ENCODE results near the gene NTNG1. TPM values are rescaled to one million over a fixed set of nuclear protein-coding genes. Genes with fewer than 3 reads are reported as not detected.

The NTNG1 gene
- total RNA-seq, 1 experiment from 2014 or later = not detected

DNA sequence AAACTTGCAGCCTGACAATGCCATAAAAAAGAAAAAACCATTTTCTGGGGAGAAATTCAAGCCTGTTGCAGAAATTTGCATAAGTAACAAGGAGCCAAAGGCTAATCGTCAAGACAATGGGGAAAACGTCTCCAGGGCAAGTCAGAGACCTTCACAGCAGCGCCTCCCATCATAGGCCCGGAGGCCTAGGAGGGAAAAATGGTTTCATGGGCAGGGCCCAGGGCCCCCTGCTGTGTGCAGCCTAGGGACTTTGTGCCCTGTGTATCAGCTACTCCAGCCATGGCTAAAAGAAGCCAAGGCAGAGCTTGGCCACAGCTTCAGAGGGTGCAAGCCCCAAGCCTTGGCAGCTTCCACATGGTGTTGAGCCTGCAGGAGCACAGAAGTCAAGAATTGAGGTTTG lies 369.5 kb downstream of the NTNG1 start:
- Histone ChIP-seq H3K9me2 (replicated peaks; ENCODE audit: insufficient read depth, low read length) (no peaks in the 10 kb centered on the region), H4K20me1 (ENCODE audit: insufficient read depth, low read depth, low read length) (no peaks in the 10 kb centered on the region), H3K36me3 (ENCODE audit: insufficient read depth, low read length) (no peaks in the 10 kb centered on the region), H3K4me1 (ENCODE audit: low read length) (no peaks in the 10 kb centered on the region), H3K4me2 (ENCODE audit: low read depth, low read length, poor library complexity, severe bottlenecking) (no peak overlapping the region), H3K27ac (ENCODE audit: low read length) (no peak overlapping the region), H2AFZ (ENCODE audit: low read length) (no peak overlapping the region), H3K79me2 (ENCODE audit: low read length) (no peaks in the 10 kb centered on the region), H3K9ac (ENCODE audit: low read length) (no peak overlapping the region), H3K9me3 (ENCODE audit: low read length) (no peaks in the 10 kb centered on the region), H3K27me3 (ENCODE audit: low read length) (no peaks in the 10 kb centered on the region), H3K4me3 (ENCODE audit: low read length) (no peak overlapping the region)
- DNase-seq = no peak

DNA sequence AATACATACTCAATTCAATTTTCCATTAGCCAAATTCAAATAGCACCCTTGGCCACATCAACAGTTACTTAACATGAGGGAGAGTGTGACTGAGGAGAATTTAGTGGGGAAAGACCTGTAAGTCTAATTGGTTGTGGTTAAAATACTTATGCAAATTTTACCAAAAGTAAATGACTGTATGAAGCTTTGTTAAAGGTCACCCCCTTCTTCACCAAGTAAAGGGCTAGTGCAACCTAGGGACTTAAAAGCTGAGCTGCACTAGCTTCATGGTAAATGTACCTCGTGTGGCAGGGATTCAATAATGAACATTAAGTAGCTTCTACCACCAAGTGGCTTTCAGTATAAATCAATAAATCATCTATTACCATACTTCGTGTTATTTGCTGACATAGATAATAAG lies 372.0 kb downstream of the NTNG1 start:
- no peaks in the 10 kb centered on the region for H3K4me1 ChIP-seq (ENCODE audit: low read length)
- H3K27me3 ChIP-seq (ENCODE audit: low read length) = no peaks in the 10 kb centered on the region
- H4K20me1 ChIP-seq (ENCODE audit: insufficient read depth, low read depth, low read length) = no peaks in the 10 kb centered on the region
- no peak overlapping the region for H3K27ac ChIP-seq (ENCODE audit: low read length)
- H3K9ac ChIP-seq (ENCODE audit: low read length) = no peak overlapping the region
- no peaks in the 10 kb centered on the region for H3K9me3 ChIP-seq (ENCODE audit: low read length)
- H3K9me2 ChIP-seq (replicated peaks; ENCODE audit: insufficient read depth, low read length) = no peaks in the 10 kb centered on the region
- H3K36me3 ChIP-seq (ENCODE audit: insufficient read depth, low read length) = no peaks in the 10 kb centered on the region
- no peak overlapping the region for H2AFZ ChIP-seq (ENCODE audit: low read length)
- no peak overlapping the region for H3K4me3 ChIP-seq (ENCODE audit: low read length)
- H3K4me2 ChIP-seq (ENCODE audit: low read depth, low read length, poor library complexity, severe bottlenecking) = no peak overlapping the region
- no peak for DNase-seq
- no peaks in the 10 kb centered on the region for H3K79me2 ChIP-seq (ENCODE audit: low read length)

- Histone ChIP-seq H3K27me3 (ENCODE audit: low read length) (no peaks in the 10 kb centered on the region), H3K9me3 (ENCODE audit: low read length) (no peaks in the 10 kb centered on the region), H3K36me3 (ENCODE audit: insufficient read depth, low read length) (no peaks in the 10 kb centered on the region), H3K27ac (ENCODE audit: low read length) (no peak overlapping the region), H3K4me1 (ENCODE audit: low read length) (no peaks in the 10 kb centered on the region), H3K4me2 (ENCODE audit: low read depth, low read length, poor library complexity, severe bottlenecking) (no peak overlapping the region), H3K9ac (ENCODE audit: low read length) (no peak overlapping the region), H3K9me2 (replicated peaks; ENCODE audit: insufficient read depth, low read length) (no peaks in the 10 kb centered on the region), H3K4me3 (ENCODE audit: low read length) (no peak overlapping the region), H3K79me2 (ENCODE audit: low read length) (no peaks in the 10 kb centered on the region), H4K20me1 (ENCODE audit: insufficient read depth, low read depth, low read length) (no peaks in the 10 kb centered on the region), H2AFZ (ENCODE audit: low read length) (no peak overlapping the region)
- DNase-seq = no peak
Observed at GRCh38 chr1:107514841-107515240, 374.0 kb downstream of the NTNG1 start.

GRCh38 chr1:107515702-107516101 lies 374.9 kb downstream of the NTNG1 start:
- Histone ChIP-seq H3K4me1 (ENCODE audit: low read length) (no peaks in the 10 kb centered on the region), H3K4me3 (ENCODE audit: low read length) (no peak overlapping the region), H2AFZ (ENCODE audit: low read length) (no peak overlapping the region), H3K27ac (ENCODE audit: low read length) (no peak overlapping the region), H3K79me2 (ENCODE audit: low read length) (no peaks in the 10 kb centered on the region), H3K9ac (ENCODE audit: low read length) (no peak overlapping the region), H3K4me2 (ENCODE audit: low read depth, low read length, poor library complexity, severe bottlenecking) (no peak overlapping the region), H3K9me3 (ENCODE audit: low read length) (no peaks in the 10 kb centered on the region), H4K20me1 (ENCODE audit: insufficient read depth, low read depth, low read length) (no peaks in the 10 kb centered on the region), H3K9me2 (replicated peaks; ENCODE audit: insufficient read depth, low read length) (no peaks in the 10 kb centered on the region), H3K27me3 (ENCODE audit: low read length) (no peaks in the 10 kb centered on the region), H3K36me3 (ENCODE audit: insufficient read depth, low read length) (no peaks in the 10 kb centered on the region)
- DNase-seq = no peak

DNA sequence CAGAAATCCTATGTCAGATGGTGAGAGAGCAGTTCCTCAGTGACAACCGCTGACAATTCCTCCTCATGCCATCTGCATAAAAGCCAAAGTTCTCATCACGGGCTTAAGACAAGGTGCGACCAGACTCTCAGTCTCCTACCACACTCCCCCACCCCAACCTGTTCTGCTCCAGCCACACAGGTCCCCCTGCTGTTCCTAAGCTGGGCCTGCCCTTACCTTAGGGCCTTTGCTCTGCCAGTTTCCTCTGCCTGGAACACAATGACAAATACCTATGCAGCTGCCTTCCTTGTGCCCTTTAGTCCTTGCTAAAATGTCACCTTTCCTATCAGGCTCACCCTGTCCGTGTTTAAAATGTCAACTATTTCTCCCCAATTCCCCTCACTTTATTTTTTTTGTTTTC lies 382.2 kb downstream of the NTNG1 start:
- H3K4me1 ChIP-seq (ENCODE audit: low read length) = no peaks in the 10 kb centered on the region
- no peak overlapping the region for H3K4me3 ChIP-seq (ENCODE audit: low read length)
- H3K79me2 ChIP-seq (ENCODE audit: low read length) = no peaks in the 10 kb centered on the region
- no peak overlapping the region for H3K9ac ChIP-seq (ENCODE audit: low read length)
- H3K27ac ChIP-seq (ENCODE audit: low read length) = no peak overlapping the region
- no peaks in the 10 kb centered on the region for H3K9me3 ChIP-seq (ENCODE audit: low read length)
- DNase-seq = no peak
- no peak overlapping the region for H2AFZ ChIP-seq (ENCODE audit: low read length)
- no peaks in the 10 kb centered on the region for H4K20me1 ChIP-seq (ENCODE audit: insufficient read depth, low read depth, low read length)
- no peaks in the 10 kb centered on the region for H3K36me3 ChIP-seq (ENCODE audit: insufficient read depth, low read length)
- H3K9me2 ChIP-seq (replicated peaks; ENCODE audit: insufficient read depth, low read length) = no peaks in the 10 kb centered on the region
- H3K4me2 ChIP-seq (ENCODE audit: low read depth, low read length, poor library complexity, severe bottlenecking) = no peak overlapping the region
- no peaks in the 10 kb centered on the region for H3K27me3 ChIP-seq (ENCODE audit: low read length)

DNA sequence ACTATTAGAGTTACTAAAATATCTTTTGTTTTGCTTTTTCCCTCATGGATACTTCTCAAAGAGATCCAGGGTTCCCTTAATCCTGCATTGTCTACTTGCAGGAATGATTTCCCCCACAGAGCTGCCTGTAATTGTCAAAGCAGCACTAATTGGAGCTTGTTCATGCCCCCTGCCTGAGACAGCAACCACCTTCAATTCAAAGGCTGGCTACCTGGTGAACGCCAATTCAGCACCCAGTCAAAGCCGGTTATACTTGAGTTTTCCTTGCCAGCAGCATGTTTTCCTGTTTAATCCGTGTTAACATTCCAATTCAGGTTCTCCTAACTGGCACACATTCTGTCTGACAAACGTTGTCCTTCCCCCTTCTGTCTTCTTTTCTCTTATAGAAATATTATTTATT lies 382.9 kb downstream of the NTNG1 start:
- no peak overlapping the region for H3K4me2 ChIP-seq (ENCODE audit: low read depth, low read length, poor library complexity, severe bottlenecking)
- H3K9me2 ChIP-seq (replicated peaks; ENCODE audit: insufficient read depth, low read length) = no peaks in the 10 kb centered on the region
- H2AFZ ChIP-seq (ENCODE audit: low read length) = no peak overlapping the region
- no peak for DNase-seq
- H3K9ac ChIP-seq (ENCODE audit: low read length) = no peak overlapping the region
- H3K4me3 ChIP-seq (ENCODE audit: low read length) = no peak overlapping the region
- no peaks in the 10 kb centered on the region for H3K27me3 ChIP-seq (ENCODE audit: low read length)
- H4K20me1 ChIP-seq (ENCODE audit: insufficient read depth, low read depth, low read length) = no peaks in the 10 kb centered on the region
- H3K9me3 ChIP-seq (ENCODE audit: low read length) = no peaks in the 10 kb centered on the region
- no peak overlapping the region for H3K27ac ChIP-seq (ENCODE audit: low read length)
- no peaks in the 10 kb centered on the region for H3K36me3 ChIP-seq (ENCODE audit: insufficient read depth, low read length)
- H3K4me1 ChIP-seq (ENCODE audit: low read length) = no peaks in the 10 kb centered on the region
- no peaks in the 10 kb centered on the region for H3K79me2 ChIP-seq (ENCODE audit: low read length)

DNA sequence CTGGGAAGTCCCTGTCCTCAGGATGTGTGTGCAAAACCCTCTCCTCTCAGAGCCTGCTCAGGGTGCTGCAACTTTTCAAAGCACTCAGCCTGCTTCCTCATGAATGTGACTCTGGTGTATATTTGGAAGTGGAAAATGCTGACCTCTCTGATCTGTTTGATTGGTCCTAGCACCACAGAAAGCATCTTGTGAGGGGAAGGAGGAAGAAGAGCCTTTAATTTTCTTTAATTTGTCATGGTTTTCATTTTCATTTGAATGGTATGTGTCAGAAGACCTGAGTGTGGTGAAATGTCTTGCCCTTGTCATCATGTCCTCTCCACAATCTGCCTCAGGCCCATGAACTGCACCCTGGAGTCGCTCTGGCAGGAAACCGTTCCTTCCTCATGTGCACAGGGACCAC lies 383.5 kb downstream of the NTNG1 start:
- no peaks in the 10 kb centered on the region for H3K27me3 ChIP-seq (ENCODE audit: low read length)
- no peak overlapping the region for H3K27ac ChIP-seq (ENCODE audit: low read length)
- H3K9me2 ChIP-seq (replicated peaks; ENCODE audit: insufficient read depth, low read length) = no peaks in the 10 kb centered on the region
- H3K4me1 ChIP-seq (ENCODE audit: low read length) = no peaks in the 10 kb centered on the region
- DNase-seq = no peak
- H3K9ac ChIP-seq (ENCODE audit: low read length) = no peak overlapping the region
- H3K79me2 ChIP-seq (ENCODE audit: low read length) = no peaks in the 10 kb centered on the region
- no peak overlapping the region for H3K4me3 ChIP-seq (ENCODE audit: low read length)
- no peak overlapping the region for H2AFZ ChIP-seq (ENCODE audit: low read length)
- no peak overlapping the region for H3K4me2 ChIP-seq (ENCODE audit: low read depth, low read length, poor library complexity, severe bottlenecking)
- H3K9me3 ChIP-seq (ENCODE audit: low read length) = no peaks in the 10 kb centered on the region
- no peaks in the 10 kb centered on the region for H4K20me1 ChIP-seq (ENCODE audit: insufficient read depth, low read depth, low read length)
- no peaks in the 10 kb centered on the region for H3K36me3 ChIP-seq (ENCODE audit: insufficient read depth, low read length)

- Histone ChIP-seq H3K27ac (ENCODE audit: low read length) (no peak overlapping the region), H3K79me2 (ENCODE audit: low read length) (no peaks in the 10 kb centered on the region), H3K4me2 (ENCODE audit: low read depth, low read length, poor library complexity, severe bottlenecking) (no peak overlapping the region), H3K4me3 (ENCODE audit: low read length) (no peak overlapping the region), H4K20me1 (ENCODE audit: insufficient read depth, low read depth, low read length) (no peaks in the 10 kb centered on the region), H2AFZ (ENCODE audit: low read length) (no peak overlapping the region), H3K9me3 (ENCODE audit: low read length) (no peaks in the 10 kb centered on the region), H3K36me3 (ENCODE audit: insufficient read depth, low read length) (no peaks in the 10 kb centered on the region), H3K9me2 (replicated peaks; ENCODE audit: insufficient read depth, low read length) (no peaks in the 10 kb centered on the region), H3K4me1 (ENCODE audit: low read length) (no peaks in the 10 kb centered on the region), H3K9ac (ENCODE audit: low read length) (no peak overlapping the region), H3K27me3 (ENCODE audit: low read length) (no peaks in the 10 kb centered on the region)
- no peak for DNase-seq
Observed at GRCh38 chr1:107525145-107525544, 384.3 kb downstream of the NTNG1 start.

DNA sequence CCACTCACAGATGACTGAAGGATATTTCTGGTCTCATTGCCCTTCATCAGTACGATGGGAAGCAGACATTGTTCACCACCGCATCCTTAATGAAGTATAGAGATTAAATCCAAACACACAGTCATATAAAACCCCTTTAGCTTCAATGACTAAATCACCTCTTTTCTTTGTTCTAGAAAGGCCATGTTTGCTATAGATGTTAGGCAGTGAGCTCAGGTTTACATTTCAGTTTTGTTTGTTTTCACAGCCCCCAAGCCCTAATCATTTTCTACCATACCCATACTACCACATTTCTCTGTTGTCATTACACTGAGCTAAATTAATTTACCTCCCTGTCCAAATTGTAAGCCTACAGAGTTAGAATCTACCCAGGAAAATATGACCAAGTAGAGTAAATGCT lies 385.1 kb downstream of the NTNG1 start:
- Histone ChIP-seq H3K79me2 (ENCODE audit: low read length) (no peaks in the 10 kb centered on the region), H3K9me3 (ENCODE audit: low read length) (no peaks in the 10 kb centered on the region), H4K20me1 (ENCODE audit: insufficient read depth, low read depth, low read length) (no peaks in the 10 kb centered on the region), H3K9ac (ENCODE audit: low read length) (no peak overlapping the region), H3K36me3 (ENCODE audit: insufficient read depth, low read length) (no peaks in the 10 kb centered on the region), H3K4me3 (ENCODE audit: low read length) (no peak overlapping the region), H3K27me3 (ENCODE audit: low read length) (no peaks in the 10 kb centered on the region), H2AFZ (ENCODE audit: low read length) (no peak overlapping the region), H3K9me2 (replicated peaks; ENCODE audit: insufficient read depth, low read length) (no peaks in the 10 kb centered on the region), H3K4me2 (ENCODE audit: low read depth, low read length, poor library complexity, severe bottlenecking) (no peak overlapping the region), H3K4me1 (ENCODE audit: low read length) (no peaks in the 10 kb centered on the region), H3K27ac (ENCODE audit: low read length) (no peak overlapping the region)
- DNase-seq = no peak
